ENCODE measurements around the gene CWC25. TPM values are rescaled to one million over a fixed set of nuclear protein-coding genes. Genes with fewer than 3 reads are reported as not detected.

CWC25 gene
- total and polyA plus RNA-seq, 2 of the 13 experiments (the other 11 are each of a cell fraction or from before 2014, with no cell fraction given), result 15.6 to 22.7 TPM

DNA sequence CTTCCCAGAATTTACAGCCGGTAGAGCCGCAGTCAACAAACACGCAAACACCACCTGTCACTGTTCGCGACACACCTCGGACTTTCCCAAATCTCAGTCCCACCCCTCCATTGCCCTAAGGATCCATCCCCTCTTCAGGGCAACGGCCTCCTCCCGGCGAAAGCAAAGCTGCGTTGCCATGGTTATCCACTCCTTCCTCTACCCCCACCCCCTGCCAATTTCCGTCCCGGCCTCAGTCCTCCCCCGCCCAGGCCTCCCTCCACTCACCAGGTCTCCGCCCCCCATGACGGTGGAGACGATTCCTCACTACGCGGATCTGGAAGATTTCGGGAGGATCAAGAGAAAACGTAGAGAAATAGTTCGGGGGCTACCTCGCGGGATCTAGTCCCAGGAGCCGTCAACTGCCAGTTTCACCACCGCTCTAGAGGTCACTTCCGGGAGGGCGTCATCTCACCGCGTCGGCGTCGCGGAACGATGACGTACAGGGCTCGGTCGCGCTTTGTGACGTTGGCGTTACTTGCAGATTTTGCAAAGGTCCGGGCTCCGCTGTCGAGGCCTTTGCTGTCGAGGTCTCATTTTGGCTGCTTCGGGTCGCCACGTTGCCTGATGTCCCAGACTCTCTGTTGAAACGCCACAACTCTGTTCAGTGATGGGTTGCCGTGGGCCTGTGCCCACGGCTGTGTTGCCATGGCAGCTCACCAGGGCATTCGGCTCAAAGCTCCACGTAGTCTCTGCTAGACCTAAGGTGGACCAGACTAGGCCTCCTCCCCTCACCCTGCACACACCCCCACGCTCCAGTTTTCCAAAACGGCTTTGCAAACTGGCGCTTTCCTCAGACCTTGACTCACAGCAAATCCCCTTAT lies at the start of gene CWC25 (continued):
- TF ChIP-seq ZNF562 (CRISPR knock-in tag; IDR thresholded peaks at IDR 0.05; ENCODE audit: borderline replicate concordance), result no peak
- TF ChIP-seq MAFG (CRISPR knock-in tag; IDR thresholded peaks at IDR 0.05), result peak; percentile 79
- TF ChIP-seq, protein P1, sequence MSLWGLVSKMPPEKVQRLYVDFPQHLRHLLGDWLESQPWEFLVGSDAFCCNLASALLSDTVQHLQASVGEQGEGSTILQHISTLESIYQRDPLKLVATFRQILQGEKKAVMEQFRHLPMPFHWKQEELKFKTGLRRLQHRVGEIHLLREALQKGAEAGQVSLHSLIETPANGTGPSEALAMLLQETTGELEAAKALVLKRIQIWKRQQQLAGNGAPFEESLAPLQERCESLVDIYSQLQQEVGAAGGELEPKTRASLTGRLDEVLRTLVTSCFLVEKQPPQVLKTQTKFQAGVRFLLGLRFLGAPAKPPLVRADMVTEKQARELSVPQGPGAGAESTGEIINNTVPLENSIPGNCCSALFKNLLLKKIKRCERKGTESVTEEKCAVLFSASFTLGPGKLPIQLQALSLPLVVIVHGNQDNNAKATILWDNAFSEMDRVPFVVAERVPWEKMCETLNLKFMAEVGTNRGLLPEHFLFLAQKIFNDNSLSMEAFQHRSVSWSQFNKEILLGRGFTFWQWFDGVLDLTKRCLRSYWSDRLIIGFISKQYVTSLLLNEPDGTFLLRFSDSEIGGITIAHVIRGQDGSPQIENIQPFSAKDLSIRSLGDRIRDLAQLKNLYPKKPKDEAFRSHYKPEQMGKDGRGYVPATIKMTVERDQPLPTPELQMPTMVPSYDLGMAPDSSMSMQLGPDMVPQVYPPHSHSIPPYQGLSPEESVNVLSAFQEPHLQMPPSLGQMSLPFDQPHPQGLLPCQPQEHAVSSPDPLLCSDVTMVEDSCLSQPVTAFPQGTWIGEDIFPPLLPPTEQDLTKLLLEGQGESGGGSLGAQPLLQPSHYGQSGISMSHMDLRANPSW (CRISPR knock-in tag; IDR thresholded peaks at IDR 0.05; ENCODE audit: borderline replicate concordance), result peak; percentile 87
- peak; percentile 48 for TF ChIP-seq ZNF441 (CRISPR knock-in tag; IDR thresholded peaks at IDR 0.05; ENCODE audit: borderline replicate concordance)
- peak; percentile 99 for TF ChIP-seq SIN3B (IDR thresholded peaks at IDR 0.05; ENCODE audit: low read length)
- TF ChIP-seq RARA (CRISPR knock-in tag; IDR thresholded peaks at IDR 0.05), result peak; percentile 57
- no peak for TF ChIP-seq FOXA1 (IDR thresholded peaks at IDR 0.05)
- TF ChIP-seq FOXA1 (CRISPR knock-in tag; IDR thresholded peaks at IDR 0.05), result peak; percentile 73
- TF ChIP-seq NFRKB (IDR thresholded peaks at IDR 0.05), result peak; percentile 54; the same call in 1 of the 2 replicates
- TF ChIP-seq RBM22 (optimal IDR thresholded peaks at IDR 0.05; ENCODE audit: low read length), result peak; percentile 66
- TF ChIP-seq CHD2 (IDR thresholded peaks at IDR 0.05; ENCODE audit: low read depth, low read length), result peak; percentile 67
- no peak for TF ChIP-seq BRF2 (CRISPR knock-in tag; IDR thresholded peaks at IDR 0.05)
- no peak for TF ChIP-seq ZNF382 (CRISPR knock-in tag; IDR thresholded peaks at IDR 0.05; ENCODE audit: borderline replicate concordance)
- TF ChIP-seq HOXA3 (CRISPR knock-in tag; IDR thresholded peaks at IDR 0.05), result peak; percentile 100
- peak; percentile 68; the same call in 1 of the 2 replicates for TF ChIP-seq ZKSCAN5 (CRISPR knock-in tag; IDR thresholded peaks at IDR 0.05)
- TF ChIP-seq ZNF501 (CRISPR knock-in tag; IDR thresholded peaks at IDR 0.05), result peak; percentile 97
- TF ChIP-seq KIAA2018 (CRISPR knock-in tag; IDR thresholded peaks at IDR 0.05; ENCODE audit: borderline replicate concordance), result no peak
- TF ChIP-seq ZNF552 (CRISPR knock-in tag; IDR thresholded peaks at IDR 0.05; ENCODE audit: borderline replicate concordance), result peak; percentile 94; the same call in 1 of the 2 replicates
- TF ChIP-seq MAFF (IDR thresholded peaks at IDR 0.05; ENCODE audit: low read depth, low read length), result peak; percentile 83

All from HepG2 (cell line).